ENCODE measurements around the gene TXNRD1. TPM values are rescaled to one million over a fixed set of nuclear protein-coding genes. Genes with fewer than 3 reads are reported as not detected.
"Not testable (repeated sequence)": the region's sequence is repeated elsewhere in the genome, so short reads cannot be mapped to it uniquely, and the experiment has no call there.

The TXNRD1 gene
- 70.0 and 72.8 TPM in 2 replicates for total RNA-seq (2014; rRNA removed; shearing (Covaris generic))

- DNase-seq: no peak
- Histone ChIP-seq H3K4me3 (no peak within 1 kb of the TSS), H3K4me1 (peaks cover 12% of the 10 kb centered on the region), H3K36me3 (no peaks in the 10 kb centered on the region), H3K9me3 (replicated peaks) (no peaks in the 10 kb centered on the region), H3K27ac (no peak within 1 kb of the TSS), H3K27me3 (no peaks in the 10 kb centered on the region)
These were observed at the start of gene TXNRD1 for GRCh38 chr12:104215638-104216297. TXNRD1 (plus strand) TSS chr12:104215779; CDS start chr12:104215803, 24 bp downstream.

- no peak overlapping the region for H3K27ac ChIP-seq
- DNase-seq: no peak
- H3K4me3 ChIP-seq: no peak overlapping the region
- H3K36me3 ChIP-seq: no peaks in the 10 kb centered on the region
- no peaks in the 10 kb centered on the region; the same call in 1 of the 2 replicates for H3K9me3 ChIP-seq (replicated peaks)
- H3K27me3 ChIP-seq: no peaks in the 10 kb centered on the region
- no peaks in the 10 kb centered on the region for H3K4me1 ChIP-seq
These were observed 49.8 kb upstream of the TXNRD1 start for GRCh38 chr12:104165801-104166200.

GRCh38 chr12:104166465-104166864, 49.1 kb upstream of the TXNRD1 start:
- Histone ChIP-seq H3K4me3 (no peak overlapping the region), H3K9me3 (replicated peaks) (no peaks in the 10 kb centered on the region; the same call in 1 of the 2 replicates), H3K4me1 (no peaks in the 10 kb centered on the region), H3K27ac (no peak overlapping the region), H3K36me3 (no peaks in the 10 kb centered on the region), H3K27me3 (no peaks in the 10 kb centered on the region)
- DNase-seq: no peak

GRCh38 chr12:104167519-104168458, 47.8 kb upstream of the TXNRD1 start:
- H3K36me3 ChIP-seq: no peaks in the 10 kb centered on the region
- DNase-seq: no peak
- no peaks in the 10 kb centered on the region for H3K27me3 ChIP-seq
- no peaks in the 10 kb centered on the region for H3K4me1 ChIP-seq
- no peaks in the 10 kb centered on the region; the same call in 1 of the 2 replicates for H3K9me3 ChIP-seq (replicated peaks)
- H3K27ac ChIP-seq: no peak overlapping the region
- H3K4me3 ChIP-seq: no peak overlapping the region

GRCh38 chr12:104168596-104168995, 47.0 kb upstream of the TXNRD1 start:
- H3K27ac ChIP-seq: no peak overlapping the region
- no peak overlapping the region for H3K4me3 ChIP-seq
- H3K9me3 ChIP-seq (replicated peaks): no peaks in the 10 kb centered on the region
- H3K36me3 ChIP-seq: no peaks in the 10 kb centered on the region
- no peaks in the 10 kb centered on the region for H3K4me1 ChIP-seq
- H3K27me3 ChIP-seq: no peaks in the 10 kb centered on the region
- no peak for DNase-seq

GRCh38 chr12:104171785-104172569, 43.6 kb upstream of the TXNRD1 start:
- Histone ChIP-seq H3K27me3 (no peaks in the 10 kb centered on the region), H3K36me3 (no peaks in the 10 kb centered on the region), H3K9me3 (replicated peaks) (no peaks in the 10 kb centered on the region), H3K27ac (no peak overlapping the region), H3K4me3 (no peak overlapping the region), H3K4me1 (no peaks in the 10 kb centered on the region)
- DNase-seq: no peak

GRCh38 chr12:104172570-104172947, 43.0 kb upstream of the TXNRD1 start:
- Histone ChIP-seq H3K4me3 (no peak overlapping the region), H3K4me1 (no peaks in the 10 kb centered on the region), H3K27ac (no peak overlapping the region), H3K36me3 (no peaks in the 10 kb centered on the region), H3K27me3 (no peaks in the 10 kb centered on the region), H3K9me3 (replicated peaks) (no peaks in the 10 kb centered on the region)
- no peak for DNase-seq

- H3K27ac ChIP-seq; H3K4me1 ChIP-seq; H3K9me3 ChIP-seq (replicated peaks); H3K36me3 ChIP-seq; H3K27me3 ChIP-seq; DNase-seq; H3K4me3 ChIP-seq: not testable (repeated sequence)
These were observed 41.8 kb upstream of the TXNRD1 start for GRCh38 chr12:104173804-104174203.

- H3K4me1 ChIP-seq: no peaks in the 10 kb centered on the region
- no peak overlapping the region for H3K4me3 ChIP-seq
- no peaks in the 10 kb centered on the region for H3K9me3 ChIP-seq (replicated peaks)
- no peaks in the 10 kb centered on the region for H3K27me3 ChIP-seq
- no peak for DNase-seq
- H3K27ac ChIP-seq: no peak overlapping the region
- H3K36me3 ChIP-seq: no peaks in the 10 kb centered on the region
These were observed 39.8 kb upstream of the TXNRD1 start for GRCh38 chr12:104175726-104176247.

- no peak for DNase-seq
- Histone ChIP-seq H3K4me3 (no peak overlapping the region), H3K36me3 (no peaks in the 10 kb centered on the region), H3K27ac (no peak overlapping the region), H3K9me3 (replicated peaks) (no peaks in the 10 kb centered on the region), H3K4me1 (no peaks in the 10 kb centered on the region), H3K27me3 (no peaks in the 10 kb centered on the region)
These were observed 38.3 kb upstream of the TXNRD1 start for GRCh38 chr12:104177336-104177662.

- peak; percentile 20 to 49 for DNase-seq
- H3K9me3 ChIP-seq (replicated peaks): no peaks in the 10 kb centered on the region
- no peak overlapping the region for H3K27ac ChIP-seq
- no peak overlapping the region for H3K4me3 ChIP-seq
- H3K36me3 ChIP-seq: no peaks in the 10 kb centered on the region
- no peaks in the 10 kb centered on the region for H3K27me3 ChIP-seq
- no peaks in the 10 kb centered on the region for H3K4me1 ChIP-seq
These were observed 37.7 kb upstream of the TXNRD1 start for GRCh38 chr12:104177663-104178501.

- Histone ChIP-seq H3K36me3 (no peaks in the 10 kb centered on the region), H3K9me3 (replicated peaks) (no peaks in the 10 kb centered on the region), H3K27ac (no peak overlapping the region), H3K4me3 (no peak overlapping the region), H3K27me3 (no peaks in the 10 kb centered on the region), H3K4me1 (no peaks in the 10 kb centered on the region)
- no peak for DNase-seq
These were observed 35.2 kb upstream of the TXNRD1 start for GRCh38 chr12:104180374-104180773.

- Histone ChIP-seq H3K4me3 (no peak overlapping the region), H3K4me1 (no peaks in the 10 kb centered on the region), H3K9me3 (replicated peaks) (no peaks in the 10 kb centered on the region), H3K27ac (no peak overlapping the region), H3K36me3 (no peaks in the 10 kb centered on the region), H3K27me3 (no peaks in the 10 kb centered on the region)
- DNase-seq: no peak
These were observed 34.3 kb upstream of the TXNRD1 start for GRCh38 chr12:104181313-104181712.

- Histone ChIP-seq H3K27me3 (no peaks in the 10 kb centered on the region), H3K4me3 (no peak overlapping the region), H3K4me1 (no peaks in the 10 kb centered on the region), H3K9me3 (replicated peaks) (no peaks in the 10 kb centered on the region), H3K36me3 (no peaks in the 10 kb centered on the region), H3K27ac (no peak overlapping the region)
- DNase-seq: no peak
These were observed 33.4 kb upstream of the TXNRD1 start for GRCh38 chr12:104182144-104182543.
